H9 (cell line): ENCODE measurements around the gene TEX35. TPM values are rescaled to one million over a fixed set of nuclear protein-coding genes. Genes with fewer than 3 reads are reported as not detected.

ENCODE experiments used
- DNase-seq: peaks from one replicate; pipeline ENCODE4 v3.0.0-alpha.2; 2017
- H2AFZ ChIP-seq: one replicate; pipeline ENCODE4 v1.6.1; 2013; ENCODE audit warnings: mild to moderate bottlenecking, low read length, control low read depth, moderate library complexity
- H2AK5ac ChIP-seq: 2 replicates; pipeline ENCODE4 v1.6.1; 2013; ENCODE audit warnings: low read length, control low read depth, mixed read lengths; ENCODE audit not compliant: insufficient read length
- H2BK120ac ChIP-seq: one replicate; pipeline ENCODE4 v1.6.1; 2013; ENCODE audit warnings: low read depth, mild to moderate bottlenecking, low read length, control low read depth, inconsistent platforms; ENCODE audit not compliant: poor library complexity, severe bottlenecking
- H2BK12ac ChIP-seq: 2 replicates; pipeline ENCODE4 v1.6.1; 2013; ENCODE audit warnings: low read length, control low read depth, mixed read lengths, low read depth; ENCODE audit not compliant: insufficient read length
- H2BK15ac ChIP-seq: 2 replicates; pipeline ENCODE4 v1.6.1; 2013; ENCODE audit warnings: low read depth, low read length, control low read depth
- H2BK20ac ChIP-seq: one replicate; pipeline ENCODE4 v1.6.1; 2013; ENCODE audit warnings: low read depth, mild to moderate bottlenecking, low read length, control low read depth, inconsistent platforms; ENCODE audit not compliant: poor library complexity, severe bottlenecking
- H2BK5ac ChIP-seq: 2 replicates; pipeline ENCODE4 v1.6.1; 2013; ENCODE audit warnings: low read length, control low read depth, mixed read lengths; ENCODE audit not compliant: insufficient read length
- H3K14ac ChIP-seq: 2 replicates; pipeline ENCODE4 v1.6.1; 2013; ENCODE audit warnings: low read length, control low read depth; ENCODE audit not compliant: insufficient read depth
- H3K18ac ChIP-seq: 2 replicates; pipeline ENCODE4 v1.6.1; 2013; ENCODE audit warnings: low read depth, mild to moderate bottlenecking, mixed read lengths, low read length, control low read depth; ENCODE audit not compliant: insufficient read length
- H3K23ac ChIP-seq: 2 replicates; pipeline ENCODE4 v1.6.1; 2013; ENCODE audit warnings: low read length, control low read depth, mixed read lengths, low read depth; ENCODE audit not compliant: insufficient read length
- H3K23me2 ChIP-seq: 2 replicates; pipeline ENCODE4 v1.6.1; 2013; ENCODE audit warnings: low read depth, mild to moderate bottlenecking, mixed read lengths, low read length, control low read depth; ENCODE audit not compliant: insufficient read length, poor library complexity, severe bottlenecking
- H3K27ac ChIP-seq: 2 replicates; pipeline ENCODE4 v1.5.1; 2013; ENCODE audit warnings: low read length, control low read depth, mixed read lengths, low read depth; ENCODE audit not compliant: insufficient read length
- H3K27me3 ChIP-seq: 2 replicates; pipeline ENCODE4 v1.6.1; 2013; ENCODE audit warnings: low read length, control low read depth, inconsistent platforms; ENCODE audit not compliant: insufficient read depth
- H3K4ac ChIP-seq: 2 replicates; pipeline ENCODE4 v1.6.1; 2013; ENCODE audit warnings: low read depth, mild to moderate bottlenecking, control low read depth, inconsistent platforms, low read length, moderate library complexity
- H3K4me1 ChIP-seq: 2 replicates; pipeline ENCODE4 v1.6.1; 2013; ENCODE audit warnings: low read length, control low read depth, inconsistent platforms; ENCODE audit not compliant: insufficient read depth
- H3K4me2 ChIP-seq: 2 replicates; pipeline ENCODE4 v1.6.1; 2013; ENCODE audit warnings: low read length, control low read depth, mixed read lengths; ENCODE audit not compliant: insufficient read length, insufficient read depth
- H3K56ac ChIP-seq: 2 replicates; pipeline ENCODE4 v1.6.1; 2013; ENCODE audit warnings: low read depth, mild to moderate bottlenecking, mixed read lengths, low read length, control low read depth; ENCODE audit not compliant: insufficient read length
- H3K79me1 ChIP-seq: 2 replicates; pipeline ENCODE4 v1.6.1; 2013; ENCODE audit warnings: low read depth, mild to moderate bottlenecking, moderate library complexity, low read length, control low read depth, inconsistent platforms; ENCODE audit not compliant: insufficient read depth, poor library complexity, severe bottlenecking
- H3K79me2 ChIP-seq: 2 replicates; pipeline ENCODE4 v1.6.1; 2013; ENCODE audit warnings: low read length, control low read depth, inconsistent platforms; ENCODE audit not compliant: insufficient read depth
- H3K9ac ChIP-seq: 2 replicates; pipeline ENCODE4 v1.6.1; 2013; ENCODE audit warnings: low read length, control low read depth, mixed read lengths; ENCODE audit not compliant: insufficient read length; ENCODE audit errors: extremely low read depth
- H3K9me3 ChIP-seq: one replicate; pipeline ENCODE4 v1.6.1; 2013; ENCODE audit warnings: low read depth, low read length, inconsistent platforms; ENCODE audit not compliant: control insufficient read depth
- H3T11ph ChIP-seq: one replicate; pipeline ENCODE4 v1.6.1; 2013; ENCODE audit warnings: mild to moderate bottlenecking, low read length, control low read depth, inconsistent platforms
- H4K20me1 ChIP-seq: one replicate; pipeline ENCODE4 v1.6.1; 2013; ENCODE audit not compliant: control insufficient read depth, insufficient read length, insufficient read depth
- H4K5ac ChIP-seq: 2 replicates; pipeline ENCODE4 v1.6.1; 2013; ENCODE audit warnings: low read depth, mild to moderate bottlenecking, mixed read lengths, low read length, control low read depth; ENCODE audit not compliant: insufficient read length
- H4K8ac ChIP-seq: replicated peaks from 2 replicates; pipeline ENCODE4 v1.6.1; 2013; ENCODE audit warnings: low read length, control low read depth, mixed read lengths, low read depth; ENCODE audit not compliant: insufficient read length
- H4K91ac ChIP-seq: 2 replicates; pipeline ENCODE4 v1.6.1; 2013; ENCODE audit warnings: low read depth, mild to moderate bottlenecking, moderate library complexity, mixed read lengths, low read length, control low read depth; ENCODE audit not compliant: insufficient read length
- H3K27ac Mint-ChIP-seq, 3 experiments: 2 replicates in 2 of 3; 3 replicates in 1 of 3; pipeline ENCODE4 v1.8.0; 2020 to 2021; ENCODE audit warnings: mixed read lengths in 3 of 3, mild to moderate bottlenecking in 1 of 3, moderate library complexity in 1 of 3
- H3K27me3 Mint-ChIP-seq: 2 replicates; pipeline ENCODE4 v1.8.0; 2021; ENCODE audit warnings: low read depth, mild to moderate bottlenecking, moderate library complexity, mixed read lengths
- H3K36me3 Mint-ChIP-seq, 3 experiments: 2 replicates in 2 of 3; 3 replicates in 1 of 3; pipeline ENCODE4 v1.8.0; 2020 to 2021; ENCODE audit warnings: low read depth in 3 of 3, mixed read lengths in 3 of 3; ENCODE audit not compliant: insufficient read depth in 1 of 3
- H3K4me1 Mint-ChIP-seq, 2 experiments: 2 replicates each; pipeline ENCODE4 v1.8.0; 2020; ENCODE audit warnings: mixed read lengths in 2 of 2
- H3K4me3 Mint-ChIP-seq, 2 experiments: 2 replicates in 1 of 2; 3 replicates in 1 of 2; pipeline ENCODE4 v1.8.0; 2020 to 2021; ENCODE audit warnings: mild to moderate bottlenecking in 2 of 2, mixed read lengths in 2 of 2, moderate library complexity in 1 of 2
- H3K9me3 Mint-ChIP-seq, 2 experiments: 2 replicates in 1 of 2; 3 replicates in 1 of 2; pipeline ENCODE4 v1.8.0; 2020; ENCODE audit warnings: mild to moderate bottlenecking in 2 of 2, mixed read lengths in 2 of 2, moderate library complexity in 1 of 2
- total RNA-seq: library from RNA; stranded (reverse); gene quantifications from 2 replicates; pipeline ENCODE4 v1.2.1, GENCODE V29; 2021
- TF ChIP-seq, protein P1 (sequence below): fragments of 200-600 bp; sonication (generic); conservative IDR thresholded peaks from 3 replicates; pipeline ENCODE4 v1.8.0; 2021; ENCODE audit warnings: antibody characterized with exemption, mild to moderate bottlenecking

TEX35 gene
- total RNA-seq, 1 experiment from 2014 or later: not detected

DNA sequence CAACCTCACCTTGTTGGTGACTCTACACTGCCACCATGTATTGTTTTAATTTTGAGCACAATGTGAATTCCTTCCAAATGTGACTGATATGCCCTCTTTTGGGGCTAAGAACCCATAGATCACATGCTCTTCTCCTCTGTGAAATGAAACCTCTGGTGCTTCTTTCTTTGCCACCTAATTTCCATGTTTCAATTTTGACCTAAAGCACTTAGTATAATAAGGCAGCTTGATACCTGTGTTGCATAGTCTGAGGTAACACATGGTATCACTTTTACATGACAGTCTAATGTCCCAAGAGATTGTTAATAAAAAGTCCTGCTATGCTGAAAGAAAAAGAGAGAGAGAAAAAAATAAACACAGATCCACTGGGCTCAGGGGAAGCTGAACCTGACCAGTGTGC, 40.4 kb upstream of the TEX35 start:
- H3K18ac ChIP-seq: no peak overlapping the region
- no peak overlapping the region for H4K5ac ChIP-seq
- no peaks in the 10 kb centered on the region for H3K79me2 ChIP-seq
- H2AFZ ChIP-seq: no peak overlapping the region
- TF ChIP-seq, protein P1, sequence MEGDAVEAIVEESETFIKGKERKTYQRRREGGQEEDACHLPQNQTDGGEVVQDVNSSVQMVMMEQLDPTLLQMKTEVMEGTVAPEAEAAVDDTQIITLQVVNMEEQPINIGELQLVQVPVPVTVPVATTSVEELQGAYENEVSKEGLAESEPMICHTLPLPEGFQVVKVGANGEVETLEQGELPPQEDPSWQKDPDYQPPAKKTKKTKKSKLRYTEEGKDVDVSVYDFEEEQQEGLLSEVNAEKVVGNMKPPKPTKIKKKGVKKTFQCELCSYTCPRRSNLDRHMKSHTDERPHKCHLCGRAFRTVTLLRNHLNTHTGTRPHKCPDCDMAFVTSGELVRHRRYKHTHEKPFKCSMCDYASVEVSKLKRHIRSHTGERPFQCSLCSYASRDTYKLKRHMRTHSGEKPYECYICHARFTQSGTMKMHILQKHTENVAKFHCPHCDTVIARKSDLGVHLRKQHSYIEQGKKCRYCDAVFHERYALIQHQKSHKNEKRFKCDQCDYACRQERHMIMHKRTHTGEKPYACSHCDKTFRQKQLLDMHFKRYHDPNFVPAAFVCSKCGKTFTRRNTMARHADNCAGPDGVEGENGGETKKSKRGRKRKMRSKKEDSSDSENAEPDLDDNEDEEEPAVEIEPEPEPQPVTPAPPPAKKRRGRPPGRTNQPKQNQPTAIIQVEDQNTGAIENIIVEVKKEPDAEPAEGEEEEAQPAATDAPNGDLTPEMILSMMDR: no peak
- H3K23me2 ChIP-seq: no peaks in the 10 kb centered on the region
- H2BK5ac ChIP-seq: no peak overlapping the region
- Mint-ChIP-seq H3K4me1 (peaks cover 14 to 18% of the 10 kb centered on the region in 2 experiments), H3K27me3 (no peaks in the 10 kb centered on the region), H3K27ac (peak overlapping the region in 1 of 3 experiments; percentile 13; a peak in 1 of 7 replicates), H3K4me3 (no peak overlapping the region), H3K9me3 (no peaks in the 10 kb centered on the region), H3K36me3 (peaks cover 2 to 23% (median 13%) of the 10 kb centered on the region in 3 experiments; a peak in 5 of 7 replicates)
- no peak overlapping the region for H3T11ph ChIP-seq
- no peak overlapping the region for H3K4me2 ChIP-seq
- H3K23ac ChIP-seq: no peak overlapping the region
- no peak overlapping the region for H3K14ac ChIP-seq
- no peak overlapping the region for H4K91ac ChIP-seq
- H3K9me3 ChIP-seq: no peaks in the 10 kb centered on the region
- H2BK120ac ChIP-seq: no peak overlapping the region
- H4K20me1 ChIP-seq: no peaks in the 10 kb centered on the region
- no peak overlapping the region for H3K9ac ChIP-seq
- H3K79me1 ChIP-seq: no peaks in the 10 kb centered on the region
- no peak overlapping the region for H3K4ac ChIP-seq
- H3K4me1 ChIP-seq: peaks cover 5% of the 10 kb centered on the region; the same call in 1 of the 2 replicates
- H2AK5ac ChIP-seq: no peak overlapping the region
- H4K8ac ChIP-seq: no peak overlapping the region
- no peak overlapping the region for H3K56ac ChIP-seq
- H3K27ac ChIP-seq: no peak overlapping the region
- H2BK15ac ChIP-seq: no peak overlapping the region
- H3K27me3 ChIP-seq: no peaks in the 10 kb centered on the region
- no peak overlapping the region for H2BK12ac ChIP-seq
- H2BK20ac ChIP-seq: no peak overlapping the region
- DNase-seq: no peak
